ENCODE measurements around the gene COQ4. TPM values are rescaled to one million over a fixed set of nuclear protein-coding genes. Genes with fewer than 3 reads are reported as not detected.
A peak's percentile ranks its signal among the peaks of the same experiment; 100 is the strongest.

COQ4 gene
- total and polyA plus RNA-seq, 7 donors: 20.0 to 60.9 (median 26.8) TPM

DNA sequence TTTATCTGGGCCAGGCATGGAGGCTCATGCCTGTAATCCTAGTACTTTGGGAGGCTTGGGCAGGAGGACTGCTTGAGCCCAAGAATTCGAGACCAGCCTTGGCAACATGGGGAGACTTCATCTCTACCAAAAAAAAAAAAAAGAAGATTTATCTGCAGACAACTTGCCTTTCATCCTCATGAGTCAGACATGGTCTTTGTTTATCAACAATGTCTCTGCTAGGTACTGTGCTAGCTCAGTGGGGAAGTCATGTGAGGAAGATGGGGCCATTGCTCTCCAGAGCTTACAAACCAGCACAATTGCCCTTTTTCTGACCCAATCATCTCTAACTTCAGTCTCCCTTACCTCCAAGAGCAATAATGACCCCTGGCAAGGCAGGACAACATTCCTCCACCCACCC, 50.1 kb downstream of the COQ4 start:
- peak overlapping the region; percentile 87 for H3K4me3 ChIP-seq
- TF ChIP-seq, protein P1, sequence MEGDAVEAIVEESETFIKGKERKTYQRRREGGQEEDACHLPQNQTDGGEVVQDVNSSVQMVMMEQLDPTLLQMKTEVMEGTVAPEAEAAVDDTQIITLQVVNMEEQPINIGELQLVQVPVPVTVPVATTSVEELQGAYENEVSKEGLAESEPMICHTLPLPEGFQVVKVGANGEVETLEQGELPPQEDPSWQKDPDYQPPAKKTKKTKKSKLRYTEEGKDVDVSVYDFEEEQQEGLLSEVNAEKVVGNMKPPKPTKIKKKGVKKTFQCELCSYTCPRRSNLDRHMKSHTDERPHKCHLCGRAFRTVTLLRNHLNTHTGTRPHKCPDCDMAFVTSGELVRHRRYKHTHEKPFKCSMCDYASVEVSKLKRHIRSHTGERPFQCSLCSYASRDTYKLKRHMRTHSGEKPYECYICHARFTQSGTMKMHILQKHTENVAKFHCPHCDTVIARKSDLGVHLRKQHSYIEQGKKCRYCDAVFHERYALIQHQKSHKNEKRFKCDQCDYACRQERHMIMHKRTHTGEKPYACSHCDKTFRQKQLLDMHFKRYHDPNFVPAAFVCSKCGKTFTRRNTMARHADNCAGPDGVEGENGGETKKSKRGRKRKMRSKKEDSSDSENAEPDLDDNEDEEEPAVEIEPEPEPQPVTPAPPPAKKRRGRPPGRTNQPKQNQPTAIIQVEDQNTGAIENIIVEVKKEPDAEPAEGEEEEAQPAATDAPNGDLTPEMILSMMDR (IDR thresholded peaks at IDR 0.05): no peak
- H3K27me3 ChIP-seq (ENCODE audit: insufficient read depth in 3 of 3, low read length in 2 of 3): no peaks in the 10 kb centered on the region
- peaks cover 15% of the 10 kb centered on the region for H3K4me1 ChIP-seq
- H3K9me3 ChIP-seq: no peaks in the 10 kb centered on the region
- ATAC-seq (no peak), DNase-seq (no peak)
- peak overlapping the region; percentile 18 for H3K27ac ChIP-seq
- intact Hi-C loops (cut with DNase I): no loop called here
- 80 to 95% (median 83%) methylated on average over 1 of the region's 1 CpG for WGBS, 3 donors
- peaks cover 0 to 44% of the 10 kb centered on the region in 2 donors for H3K36me3 ChIP-seq (ENCODE audit: insufficient read depth in 1 of 2, low read depth in 1 of 2)

DNA sequence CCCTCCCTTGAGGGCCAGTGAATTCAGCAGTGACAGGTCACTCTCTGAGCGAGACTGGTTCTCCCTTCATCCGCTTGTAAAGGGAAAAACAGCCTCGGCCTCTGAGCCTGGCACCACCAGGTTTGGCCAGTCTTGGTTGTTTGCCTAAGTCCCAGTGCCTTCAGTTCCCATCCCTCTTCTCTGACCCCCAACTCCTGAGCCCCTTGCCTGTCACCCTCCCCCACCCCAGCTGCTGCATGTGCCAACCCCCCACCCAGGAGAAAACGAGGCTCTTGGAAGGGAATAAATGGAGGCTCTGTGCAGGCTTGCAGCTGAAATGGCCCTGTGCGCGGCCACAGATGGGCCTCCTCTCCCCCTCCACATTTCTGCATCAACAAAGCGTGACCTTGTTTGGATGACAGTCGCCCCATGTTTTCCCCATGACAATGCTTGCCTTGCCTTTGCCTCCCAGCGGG, 51.6 kb downstream of the COQ4 start:
- intact Hi-C loops (cut with DNase I): no loop called here
- WGBS, 3 donors: 61 to 72% (median 66%) methylated on average over 9 of the region's 9 CpGs
- Histone ChIP-seq H3K9me3 (no peaks in the 10 kb centered on the region), H3K36me3 (ENCODE audit: insufficient read depth in 1 of 2, low read depth in 1 of 2) (peaks cover 0 to 59% of the 10 kb centered on the region in 2 donors), H3K27ac (no peak overlapping the region), H3K4me1 (peaks cover 15% of the 10 kb centered on the region), H3K27me3 (ENCODE audit: insufficient read depth in 3 of 3, low read length in 2 of 3) (no peaks in the 10 kb centered on the region), H3K4me3 (no peak overlapping the region)
- TF ChIP-seq, protein P1 (IDR thresholded peaks at IDR 0.05): no peak
- ATAC-seq (no peak), DNase-seq (no peak)

DNA sequence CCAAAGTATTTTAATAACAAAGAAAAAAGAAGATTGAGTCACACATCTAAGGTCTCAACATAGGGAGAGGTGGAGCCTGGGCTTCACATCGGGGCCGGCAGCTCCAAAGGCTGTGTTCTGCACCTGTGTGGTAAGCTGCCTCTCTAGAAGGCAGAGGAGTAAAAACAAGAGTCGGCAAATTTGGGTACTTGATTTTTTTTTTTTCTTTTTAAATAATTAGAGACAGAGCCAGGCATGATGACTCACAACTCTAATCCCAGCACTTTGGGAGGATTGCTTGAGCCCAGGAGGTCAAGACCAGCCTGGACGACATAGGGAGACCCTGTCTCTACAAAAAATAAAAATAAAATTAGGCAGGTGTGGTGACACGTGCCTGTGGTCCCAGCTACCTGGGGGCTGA, 53.2 kb downstream of the COQ4 start:
- DNase-seq (no peak), ATAC-seq (no peak)
- H3K4me1 ChIP-seq: peaks cover 7% of the 10 kb centered on the region
- no peaks in the 10 kb centered on the region for H3K9me3 ChIP-seq
- no peaks in the 10 kb centered on the region for H3K27me3 ChIP-seq (ENCODE audit: insufficient read depth in 3 of 3, low read length in 2 of 3)
- no peak overlapping the region for H3K27ac ChIP-seq
- intact Hi-C loops (cut with DNase I): no loop called here
- no peak overlapping the region for H3K4me3 ChIP-seq
- TF ChIP-seq, protein P1 (IDR thresholded peaks at IDR 0.05): no peak
- H3K36me3 ChIP-seq (ENCODE audit: insufficient read depth in 1 of 2, low read depth in 1 of 2): peaks cover 0 to 74% of the 10 kb centered on the region in 2 donors
- WGBS, 3 donors: 68 to 84% (median 68%) methylated on average over 5 of the region's 5 CpGs

DNA sequence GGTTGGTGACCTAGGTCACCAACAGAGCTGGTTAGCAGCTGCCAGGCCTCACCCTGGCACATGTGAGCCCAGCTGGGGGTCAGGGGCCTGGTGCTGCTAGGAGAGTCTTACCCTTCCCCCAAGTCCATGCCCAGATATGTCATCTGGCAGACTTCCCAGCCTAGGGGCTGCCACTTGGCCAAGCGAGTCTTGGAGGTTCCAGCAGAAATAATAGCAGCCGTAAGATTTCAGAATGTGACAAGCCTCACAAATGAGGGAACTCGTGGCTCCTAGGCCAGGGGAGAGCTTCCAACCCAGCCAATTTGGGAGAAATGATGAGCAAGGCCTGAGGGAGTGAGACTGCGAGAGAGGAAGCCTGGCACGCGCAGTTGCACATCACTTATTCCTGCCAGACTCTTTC, 59.6 kb downstream of the COQ4 start:
- WGBS, 3 donors: 51 to 65% (median 53%) methylated on average over 6 of the region's 6 CpGs
- Histone ChIP-seq H3K9me3 (no peaks in the 10 kb centered on the region), H3K4me1 (no peaks in the 10 kb centered on the region), H3K27me3 (ENCODE audit: insufficient read depth in 3 of 3, low read length in 2 of 3) (no peaks in the 10 kb centered on the region), H3K36me3 (ENCODE audit: insufficient read depth in 1 of 2, low read depth in 1 of 2) (peaks cover 0 to 84% of the 10 kb centered on the region in 2 donors), H3K27ac (no peak overlapping the region), H3K4me3 (no peak overlapping the region)
- ATAC-seq (no peak), DNase-seq (no peak)
- intact Hi-C loops (cut with DNase I): no loop called here
- TF ChIP-seq, protein P1 (IDR thresholded peaks at IDR 0.05): no peak

Measured in psoas muscle (tissue), 8 donors.